ENCODE measurements around the gene CD81.

DNA sequence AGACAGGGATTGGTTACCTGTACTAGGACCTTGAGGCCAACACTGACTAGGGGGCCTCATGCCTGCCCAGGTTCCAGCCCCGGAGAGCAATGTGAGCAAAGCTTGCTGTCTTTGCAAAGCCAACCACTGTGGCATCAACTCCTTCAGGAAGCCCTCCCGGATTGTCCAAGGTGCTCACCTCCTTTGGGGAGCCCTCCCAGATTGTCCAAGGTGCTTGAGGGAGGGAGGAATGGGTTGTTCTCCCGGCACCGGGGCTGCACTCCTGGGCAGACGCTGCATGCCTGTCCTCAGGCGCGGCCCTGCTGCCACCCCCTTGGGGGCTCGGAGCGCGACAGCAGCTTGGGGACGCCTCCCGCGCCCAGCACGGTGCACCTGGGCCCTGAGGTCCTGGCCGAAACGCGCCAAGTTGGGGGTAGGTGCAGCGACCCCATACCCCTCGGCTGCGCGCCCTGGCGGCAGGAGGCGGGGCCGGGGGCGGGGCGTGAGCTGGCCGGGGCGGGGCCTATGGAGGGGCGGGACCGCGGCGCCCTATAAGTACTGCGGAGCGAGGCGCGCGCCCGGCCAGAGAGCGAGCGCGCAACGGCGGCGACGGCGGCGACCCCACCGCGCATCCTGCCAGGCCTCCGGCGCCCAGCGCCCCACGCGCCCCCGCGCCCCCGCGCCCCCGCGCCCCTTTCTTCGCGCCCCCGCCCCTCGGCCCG is at the start of gene CD81:
- TF ChIP-seq POLR2AphosphoS5 (IDR thresholded peaks at IDR 0.05; ENCODE audit: low read length) (peak; percentile 75; the same call in 1 of the 2 replicates), ASH2L (IDR thresholded peaks at IDR 0.05; ENCODE audit: borderline replicate concordance, low read depth) (no peak), POLR2A (IDR thresholded peaks at IDR 0.05; ENCODE audit: low read depth, low read length) (peak; percentile 89)
- TF ChIP-seq, protein P1, sequence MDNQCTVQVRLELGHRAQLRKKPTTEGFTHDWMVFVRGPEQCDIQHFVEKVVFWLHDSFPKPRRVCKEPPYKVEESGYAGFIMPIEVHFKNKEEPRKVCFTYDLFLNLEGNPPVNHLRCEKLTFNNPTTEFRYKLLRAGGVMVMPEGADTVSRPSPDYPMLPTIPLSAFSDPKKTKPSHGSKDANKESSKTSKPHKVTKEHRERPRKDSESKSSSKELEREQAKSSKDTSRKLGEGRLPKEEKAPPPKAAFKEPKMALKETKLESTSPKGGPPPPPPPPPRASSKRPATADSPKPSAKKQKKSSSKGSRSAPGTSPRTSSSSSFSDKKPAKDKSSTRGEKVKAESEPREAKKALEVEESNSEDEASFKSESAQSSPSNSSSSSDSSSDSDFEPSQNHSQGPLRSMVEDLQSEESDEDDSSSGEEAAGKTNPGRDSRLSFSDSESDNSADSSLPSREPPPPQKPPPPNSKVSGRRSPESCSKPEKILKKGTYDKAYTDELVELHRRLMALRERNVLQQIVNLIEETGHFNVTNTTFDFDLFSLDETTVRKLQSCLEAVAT (IDR thresholded peaks at IDR 0.05) = no peak

All from GM12878 (cell line).